IgD-negative memory B cell (primary cell): Measurements from ENCODE around the gene KCTD5. TPM values are rescaled to one million over a fixed set of nuclear protein-coding genes. Genes with fewer than 3 reads are reported as not detected.
"Not testable (repeated sequence)": the region's sequence is repeated elsewhere in the genome, so short reads cannot be mapped to it uniquely, and the experiment has no call there.

ENCODE experiments used
- H3K27ac Mint-ChIP-seq, 3 donors: one replicate each; pipeline ENCODE4 v1.8.0; 2020 to 2022; ENCODE audit warnings: mild to moderate bottlenecking in 3 of 3, mixed read lengths in 3 of 3, moderate library complexity in 1 of 3
- H3K27me3 Mint-ChIP-seq: one replicate; pipeline ENCODE4 v1.8.0; 2021; ENCODE audit warnings: mixed read lengths
- H3K36me3 Mint-ChIP-seq: one replicate; pipeline ENCODE4 v1.8.0; 2020; ENCODE audit warnings: mild to moderate bottlenecking, mixed read lengths
- H3K4me1 Mint-ChIP-seq, 3 donors: one replicate each; pipeline ENCODE4 v1.8.0; 2020 to 2022; ENCODE audit warnings: mixed read lengths in 3 of 3, mild to moderate bottlenecking in 1 of 3
- H3K4me3 Mint-ChIP-seq, 4 donors: one replicate each; pipeline ENCODE4 v1.8.0; 2020 to 2022; ENCODE audit warnings: mild to moderate bottlenecking in 4 of 4, mixed read lengths in 4 of 4, moderate library complexity in 3 of 4
- H3K9me3 Mint-ChIP-seq, 3 donors: one replicate each; pipeline ENCODE4 v1.8.0; 2020 to 2021; ENCODE audit warnings: mixed read lengths in 3 of 3, mild to moderate bottlenecking in 1 of 3
- polyA plus RNA-seq: library from polyadenylated mRNA; unstranded; fragments of 300-500 nt; fragmentation: Illumina TruSeq; gene quantifications from one replicate; pipeline ENCODE4 v1.2.3, GENCODE V29; 2021

KCTD5 gene
- polyA plus RNA-seq, 1 donor from 2014 or later: 24.9 TPM

GRCh38 chr16:2663553-2664546 lies 18.5 kb upstream of the KCTD5 start:
- H3K4me3 Mint-ChIP-seq: peak overlapping the region in 1 of 4 donors; percentile 42
- H3K36me3 Mint-ChIP-seq: no peaks in the 10 kb centered on the region
- peak overlapping the region; percentile 13 to 63 (median 33) for H3K27ac Mint-ChIP-seq
- peaks cover 8 to 19% (median 11%) of the 10 kb centered on the region in 3 donors for H3K4me1 Mint-ChIP-seq
- no peaks in the 10 kb centered on the region for H3K27me3 Mint-ChIP-seq
- no peaks in the 10 kb centered on the region for H3K9me3 Mint-ChIP-seq

- no peak overlapping the region for H3K27ac Mint-ChIP-seq
- no peaks in the 10 kb centered on the region for H3K27me3 Mint-ChIP-seq
- H3K9me3 Mint-ChIP-seq: no peaks in the 10 kb centered on the region
- no peak overlapping the region for H3K4me3 Mint-ChIP-seq
- H3K36me3 Mint-ChIP-seq: no peaks in the 10 kb centered on the region
- H3K4me1 Mint-ChIP-seq: peaks cover 9 to 20% (median 11%) of the 10 kb centered on the region in 3 donors
Observed at GRCh38 chr16:2664574-2664982, 17.7 kb upstream of the KCTD5 start.

GRCh38 chr16:2666671-2667070 lies 15.7 kb upstream of the KCTD5 start:
- not testable (repeated sequence) for H3K27ac Mint-ChIP-seq, H3K36me3 Mint-ChIP-seq, H3K27me3 Mint-ChIP-seq, H3K9me3 Mint-ChIP-seq
- H3K4me1 Mint-ChIP-seq: peaks cover 5 to 15% (median 12%) of the 10 kb centered on the region in 3 donors
- peak overlapping the region in 1 of 4 donors; percentile 45 for H3K4me3 Mint-ChIP-seq

GRCh38 chr16:2669587-2669986 lies 12.7 kb upstream of the KCTD5 start:
- Mint-ChIP-seq H3K4me3 (peak overlapping the region in 1 of 4 donors; percentile 60), H3K4me1 (peaks cover 5 to 17% (median 13%) of the 10 kb centered on the region in 3 donors), H3K27ac (peak overlapping the region in 2 of 3 donors; percentile 36 to 92)
- H3K27me3 Mint-ChIP-seq, H3K36me3 Mint-ChIP-seq, H3K9me3 Mint-ChIP-seq: not testable (repeated sequence)

- H3K27ac Mint-ChIP-seq: peak overlapping the region in 2 of 3 donors; percentile 36 to 92
- peak overlapping the region in 2 of 4 donors; percentile 61 to 82 for H3K4me3 Mint-ChIP-seq
Observed at GRCh38 chr16:2670017-2670416, 12.3 kb upstream of the KCTD5 start.

GRCh38 chr16:2671193-2671592 lies 11.1 kb upstream of the KCTD5 start:
- not testable (repeated sequence) for H3K9me3 Mint-ChIP-seq, H3K36me3 Mint-ChIP-seq, H3K27me3 Mint-ChIP-seq
- peak overlapping the region in 2 of 4 donors; percentile 49 to 84 for H3K4me3 Mint-ChIP-seq
- peaks cover 5 to 17% (median 13%) of the 10 kb centered on the region in 3 donors for H3K4me1 Mint-ChIP-seq
- H3K27ac Mint-ChIP-seq: peak overlapping the region; percentile 71 to 85 (median 72)

More at GRCh38 chr16:2670017-2670416, 12.3 kb upstream of the KCTD5 start:
- not testable (repeated sequence) for H3K36me3 Mint-ChIP-seq, H3K27me3 Mint-ChIP-seq, H3K9me3 Mint-ChIP-seq
- H3K4me1 Mint-ChIP-seq: peaks cover 5 to 17% (median 13%) of the 10 kb centered on the region in 3 donors

GRCh38 chr16:2671741-2672140 lies 10.6 kb upstream of the KCTD5 start:
- Mint-ChIP-seq H3K4me1 (peaks cover 5 to 17% (median 13%) of the 10 kb centered on the region in 3 donors), H3K27ac (peak overlapping the region; percentile 39 to 85 (median 72)), H3K9me3 (no peaks in the 10 kb centered on the region), H3K36me3 (no peaks in the 10 kb centered on the region), H3K27me3 (no peaks in the 10 kb centered on the region), H3K4me3 (peak overlapping the region; percentile 21 to 84 (median 61))

- Mint-ChIP-seq H3K4me3 (peak overlapping the region; percentile 84 to 94 (median 93)), H3K9me3 (no peaks in the 10 kb centered on the region), H3K27ac (peak overlapping the region; percentile 43 to 94 (median 81)), H3K27me3 (no peaks in the 10 kb centered on the region), H3K36me3 (no peaks in the 10 kb centered on the region), H3K4me1 (peaks cover 5 to 17% (median 13%) of the 10 kb centered on the region in 3 donors)
Observed at GRCh38 chr16:2673066-2673999, 9.0 kb upstream of the KCTD5 start.

GRCh38 chr16:2675021-2675420 lies 7.3 kb upstream of the KCTD5 start:
- no peaks in the 10 kb centered on the region for H3K36me3 Mint-ChIP-seq
- peaks cover 2 to 14% (median 11%) of the 10 kb centered on the region in 3 donors for H3K4me1 Mint-ChIP-seq
- H3K27me3 Mint-ChIP-seq: no peaks in the 10 kb centered on the region
- H3K27ac Mint-ChIP-seq: peak overlapping the region in 1 of 3 donors; percentile 34
- H3K9me3 Mint-ChIP-seq: no peaks in the 10 kb centered on the region
- peak overlapping the region in 1 of 4 donors; percentile 35 for H3K4me3 Mint-ChIP-seq

- H3K4me3 Mint-ChIP-seq: peak overlapping the region in 2 of 4 donors; percentile 35 to 63
- no peaks in the 10 kb centered on the region for H3K9me3 Mint-ChIP-seq
- H3K36me3 Mint-ChIP-seq: no peaks in the 10 kb centered on the region
- H3K27ac Mint-ChIP-seq: peak overlapping the region in 1 of 3 donors; percentile 32
- H3K4me1 Mint-ChIP-seq: peaks cover 0 to 10% (median 9%) of the 10 kb centered on the region in 3 donors
- no peaks in the 10 kb centered on the region for H3K27me3 Mint-ChIP-seq
Observed at GRCh38 chr16:2675714-2676113, 6.6 kb upstream of the KCTD5 start.

GRCh38 chr16:2676937-2677336 lies 5.4 kb upstream of the KCTD5 start:
- not testable (repeated sequence) for H3K36me3 Mint-ChIP-seq, H3K27me3 Mint-ChIP-seq, H3K9me3 Mint-ChIP-seq, H3K4me1 Mint-ChIP-seq
- peak overlapping the region in 1 of 3 donors; percentile 68 for H3K27ac Mint-ChIP-seq
- H3K4me3 Mint-ChIP-seq: peak overlapping the region in 1 of 4 donors; percentile 35

- H3K4me3 Mint-ChIP-seq, H3K9me3 Mint-ChIP-seq, H3K36me3 Mint-ChIP-seq, H3K27me3 Mint-ChIP-seq, H3K27ac Mint-ChIP-seq, H3K4me1 Mint-ChIP-seq: not testable (repeated sequence)
Observed at GRCh38 chr16:2678206-2678965, 3.9 kb upstream of the KCTD5 start.

- not testable (repeated sequence) for H3K4me1 Mint-ChIP-seq, H3K27ac Mint-ChIP-seq, H3K27me3 Mint-ChIP-seq, H3K36me3 Mint-ChIP-seq, H3K9me3 Mint-ChIP-seq
- H3K4me3 Mint-ChIP-seq: peak overlapping the region in 1 of 4 donors; percentile 57
Observed at GRCh38 chr16:2679902-2680301, 2.4 kb upstream of the KCTD5 start.

GRCh38 chr16:2680360-2680759 lies 2.0 kb upstream of the KCTD5 start:
- H3K36me3 Mint-ChIP-seq, H3K27ac Mint-ChIP-seq, H3K27me3 Mint-ChIP-seq, H3K4me1 Mint-ChIP-seq, H3K9me3 Mint-ChIP-seq: not testable (repeated sequence)
- peak overlapping the region in 1 of 4 donors; percentile 57 for H3K4me3 Mint-ChIP-seq
